H1 (cell line): ENCODE data around the gene DCAF15. TPM values are rescaled to one million over a fixed set of nuclear protein-coding genes. Genes with fewer than 3 reads are reported as not detected.

Experiments used
- SUZ12 ChIP-seq: fragments of 200-600 bp; sonication (generic); IDR thresholded peaks from 2 replicates; pipeline ENCODE4 v1.6.1; 2012; ENCODE audit warnings: mild to moderate bottlenecking, inconsistent platforms, low read length, moderate library complexity, mixed read lengths
- polyA plus RNA-seq, 7 experiments: library from polyadenylated mRNA; depleted of rRNA in 3 of 7; stranded (reverse) in 5 of 7; unstranded in 2 of 7; fragments of >200 nt in 5 of 7; fragments of 200-250 nt in 2 of 7; gene quantifications; 1 replicate in 5 of 7; 2 replicates in 1 of 7; 4 replicates in 1 of 7; pipeline versions ENCODE4 v1.2.1 to v1.2.3, GENCODE V29; 2011 to 2013; ENCODE audit warnings: missing spikeins in 2 of 7, mixed read lengths in 2 of 7
- total RNA-seq: library from RNA; stranded (reverse); fragmentation: NEBNext Ultra II Directional; extraction: Animal tissue kit (Norgen Biotek cat#: 25700); gene quantifications from 2 replicates; pipeline ENCODE4 v1.2.1, GENCODE V29; 2021
- TF ChIP-seq, protein P1 (sequence below): fragments of 300-600 bp; sonication (generic); IDR thresholded peaks from 2 replicates; pipeline ENCODE4 v1.7.1; 2012; ENCODE audit warnings: low read length, moderate library complexity, mild to moderate bottlenecking, inconsistent platforms; ENCODE audit not compliant: insufficient replicate concordance

Gene DCAF15
- total and polyA plus RNA-seq, 2 of the 8 experiments (the other 6 are each of a cell fraction or from before 2014, with no cell fraction given), result 68.7 to 80.8 TPM

DNA sequence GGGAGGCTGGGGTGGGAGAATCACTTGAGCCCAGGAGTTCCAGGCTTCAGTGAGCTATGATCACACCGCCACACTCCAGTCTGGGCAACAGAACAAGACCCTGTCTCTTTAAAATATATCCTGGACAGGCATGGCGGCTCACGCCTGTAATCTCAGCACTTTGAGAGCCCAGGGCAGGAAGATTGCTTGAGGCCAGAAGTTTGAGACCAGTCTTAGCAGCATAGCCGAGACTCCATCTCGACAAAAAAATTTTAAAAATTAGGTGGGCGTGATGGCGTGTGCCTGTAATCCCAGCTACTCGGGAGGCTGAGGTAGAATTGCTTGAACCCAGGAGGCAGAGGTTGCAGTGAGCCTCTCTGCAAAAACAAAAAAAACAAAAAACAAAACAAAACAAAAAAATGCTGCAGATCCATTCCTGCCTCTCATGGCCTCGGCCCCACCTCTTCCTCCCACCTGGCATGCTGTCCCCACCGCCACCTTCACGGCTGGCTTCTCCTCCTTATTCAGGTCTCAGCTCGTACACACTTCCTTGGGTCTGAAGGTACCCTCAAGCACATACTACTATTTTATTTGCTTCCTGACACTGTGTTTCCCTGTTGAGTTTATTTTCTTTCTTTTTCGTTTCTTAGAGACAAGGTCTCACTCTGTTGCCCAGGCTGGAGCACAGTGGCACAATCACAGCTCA is 48.5 kb downstream of the DCAF15 start (continued):
- TF ChIP-seq, protein P1, sequence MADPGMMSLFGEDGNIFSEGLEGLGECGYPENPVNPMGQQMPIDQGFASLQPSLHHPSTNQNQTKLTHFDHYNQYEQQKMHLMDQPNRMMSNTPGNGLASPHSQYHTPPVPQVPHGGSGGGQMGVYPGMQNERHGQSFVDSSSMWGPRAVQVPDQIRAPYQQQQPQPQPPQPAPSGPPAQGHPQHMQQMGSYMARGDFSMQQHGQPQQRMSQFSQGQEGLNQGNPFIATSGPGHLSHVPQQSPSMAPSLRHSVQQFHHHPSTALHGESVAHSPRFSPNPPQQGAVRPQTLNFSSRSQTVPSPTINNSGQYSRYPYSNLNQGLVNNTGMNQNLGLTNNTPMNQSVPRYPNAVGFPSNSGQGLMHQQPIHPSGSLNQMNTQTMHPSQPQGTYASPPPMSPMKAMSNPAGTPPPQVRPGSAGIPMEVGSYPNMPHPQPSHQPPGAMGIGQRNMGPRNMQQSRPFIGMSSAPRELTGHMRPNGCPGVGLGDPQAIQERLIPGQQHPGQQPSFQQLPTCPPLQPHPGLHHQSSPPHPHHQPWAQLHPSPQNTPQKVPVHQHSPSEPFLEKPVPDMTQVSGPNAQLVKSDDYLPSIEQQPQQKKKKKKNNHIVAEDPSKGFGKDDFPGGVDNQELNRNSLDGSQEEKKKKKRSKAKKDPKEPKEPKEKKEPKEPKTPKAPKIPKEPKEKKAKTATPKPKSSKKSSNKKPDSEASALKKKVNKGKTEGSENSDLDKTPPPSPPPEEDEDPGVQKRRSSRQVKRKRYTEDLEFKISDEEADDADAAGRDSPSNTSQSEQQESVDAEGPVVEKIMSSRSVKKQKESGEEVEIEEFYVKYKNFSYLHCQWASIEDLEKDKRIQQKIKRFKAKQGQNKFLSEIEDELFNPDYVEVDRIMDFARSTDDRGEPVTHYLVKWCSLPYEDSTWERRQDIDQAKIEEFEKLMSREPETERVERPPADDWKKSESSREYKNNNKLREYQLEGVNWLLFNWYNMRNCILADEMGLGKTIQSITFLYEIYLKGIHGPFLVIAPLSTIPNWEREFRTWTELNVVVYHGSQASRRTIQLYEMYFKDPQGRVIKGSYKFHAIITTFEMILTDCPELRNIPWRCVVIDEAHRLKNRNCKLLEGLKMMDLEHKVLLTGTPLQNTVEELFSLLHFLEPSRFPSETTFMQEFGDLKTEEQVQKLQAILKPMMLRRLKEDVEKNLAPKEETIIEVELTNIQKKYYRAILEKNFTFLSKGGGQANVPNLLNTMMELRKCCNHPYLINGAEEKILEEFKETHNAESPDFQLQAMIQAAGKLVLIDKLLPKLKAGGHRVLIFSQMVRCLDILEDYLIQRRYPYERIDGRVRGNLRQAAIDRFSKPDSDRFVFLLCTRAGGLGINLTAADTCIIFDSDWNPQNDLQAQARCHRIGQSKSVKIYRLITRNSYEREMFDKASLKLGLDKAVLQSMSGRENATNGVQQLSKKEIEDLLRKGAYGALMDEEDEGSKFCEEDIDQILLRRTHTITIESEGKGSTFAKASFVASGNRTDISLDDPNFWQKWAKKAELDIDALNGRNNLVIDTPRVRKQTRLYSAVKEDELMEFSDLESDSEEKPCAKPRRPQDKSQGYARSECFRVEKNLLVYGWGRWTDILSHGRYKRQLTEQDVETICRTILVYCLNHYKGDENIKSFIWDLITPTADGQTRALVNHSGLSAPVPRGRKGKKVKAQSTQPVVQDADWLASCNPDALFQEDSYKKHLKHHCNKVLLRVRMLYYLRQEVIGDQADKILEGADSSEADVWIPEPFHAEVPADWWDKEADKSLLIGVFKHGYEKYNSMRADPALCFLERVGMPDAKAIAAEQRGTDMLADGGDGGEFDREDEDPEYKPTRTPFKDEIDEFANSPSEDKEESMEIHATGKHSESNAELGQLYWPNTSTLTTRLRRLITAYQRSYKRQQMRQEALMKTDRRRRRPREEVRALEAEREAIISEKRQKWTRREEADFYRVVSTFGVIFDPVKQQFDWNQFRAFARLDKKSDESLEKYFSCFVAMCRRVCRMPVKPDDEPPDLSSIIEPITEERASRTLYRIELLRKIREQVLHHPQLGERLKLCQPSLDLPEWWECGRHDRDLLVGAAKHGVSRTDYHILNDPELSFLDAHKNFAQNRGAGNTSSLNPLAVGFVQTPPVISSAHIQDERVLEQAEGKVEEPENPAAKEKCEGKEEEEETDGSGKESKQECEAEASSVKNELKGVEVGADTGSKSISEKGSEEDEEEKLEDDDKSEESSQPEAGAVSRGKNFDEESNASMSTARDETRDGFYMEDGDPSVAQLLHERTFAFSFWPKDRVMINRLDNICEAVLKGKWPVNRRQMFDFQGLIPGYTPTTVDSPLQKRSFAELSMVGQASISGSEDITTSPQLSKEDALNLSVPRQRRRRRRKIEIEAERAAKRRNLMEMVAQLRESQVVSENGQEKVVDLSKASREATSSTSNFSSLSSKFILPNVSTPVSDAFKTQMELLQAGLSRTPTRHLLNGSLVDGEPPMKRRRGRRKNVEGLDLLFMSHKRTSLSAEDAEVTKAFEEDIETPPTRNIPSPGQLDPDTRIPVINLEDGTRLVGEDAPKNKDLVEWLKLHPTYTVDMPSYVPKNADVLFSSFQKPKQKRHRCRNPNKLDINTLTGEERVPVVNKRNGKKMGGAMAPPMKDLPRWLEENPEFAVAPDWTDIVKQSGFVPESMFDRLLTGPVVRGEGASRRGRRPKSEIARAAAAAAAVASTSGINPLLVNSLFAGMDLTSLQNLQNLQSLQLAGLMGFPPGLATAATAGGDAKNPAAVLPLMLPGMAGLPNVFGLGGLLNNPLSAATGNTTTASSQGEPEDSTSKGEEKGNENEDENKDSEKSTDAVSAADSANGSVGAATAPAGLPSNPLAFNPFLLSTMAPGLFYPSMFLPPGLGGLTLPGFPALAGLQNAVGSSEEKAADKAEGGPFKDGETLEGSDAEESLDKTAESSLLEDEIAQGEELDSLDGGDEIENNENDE, result no peak
- no peak for TF ChIP-seq SUZ12
